Skin of body (tissue), 2 donors: ENCODE measurements around the gene PARS2. TPM values are rescaled to one million over a fixed set of nuclear protein-coding genes. Genes with fewer than 3 reads are reported as not detected.
A peak's percentile ranks its signal among the peaks of the same experiment; 100 is the strongest.

Source experiments
- DNase-seq: peaks from one replicate; lab custom pipeline; 2025; lab: John Stamatoyannopoulos, UW
- total RNA-seq: library from RNA; depleted of rRNA; stranded (reverse); fragments of >200 nt; gene quantifications from one replicate; pipeline ENCODE4 v1.2.3, GENCODE V29; 2014

PARS2 gene
- total RNA-seq, 1 donor from 2014 or later = 2.5 TPM

GRCh38 chr1:54800041-54800898, 35.9 kb upstream of the PARS2 start:
- DNase-seq = no peak

GRCh38 chr1:54798769-54799641, 34.7 kb upstream of the PARS2 start:
- DNase-seq = no peak

- DNase-seq = no peak
These were observed 33.9 kb upstream of the PARS2 start for GRCh38 chr1:54798206-54798605.

- no peak for DNase-seq
These were observed 32.6 kb upstream of the PARS2 start for GRCh38 chr1:54796902-54797301.

GRCh38 chr1:54795841-54796468, 31.6 kb upstream of the PARS2 start:
- no peak for DNase-seq

- no peak for DNase-seq
These were observed 31.0 kb upstream of the PARS2 start for GRCh38 chr1:54795356-54795665.

- DNase-seq = no peak
These were observed 30.4 kb upstream of the PARS2 start for GRCh38 chr1:54794451-54795355.

GRCh38 chr1:54792686-54793282, 28.5 kb upstream of the PARS2 start:
- DNase-seq = peak; percentile 44

- no peak for DNase-seq
These were observed 27.7 kb upstream of the PARS2 start for GRCh38 chr1:54791880-54792522.

- no peak for DNase-seq
These were observed 24.1 kb upstream of the PARS2 start for GRCh38 chr1:54788459-54788858.

- DNase-seq = no peak
These were observed 23.3 kb upstream of the PARS2 start for GRCh38 chr1:54787604-54788003.

GRCh38 chr1:54786778-54787177, 22.5 kb upstream of the PARS2 start:
- DNase-seq = no peak

GRCh38 chr1:54784066-54784465, 19.7 kb upstream of the PARS2 start:
- DNase-seq = no peak

- no peak for DNase-seq
These were observed 18.3 kb upstream of the PARS2 start for GRCh38 chr1:54782588-54782987.

- no peak for DNase-seq
These were observed 17.8 kb upstream of the PARS2 start for GRCh38 chr1:54782156-54782555.

- no peak for DNase-seq
These were observed 16.9 kb upstream of the PARS2 start for GRCh38 chr1:54781023-54781723.

GRCh38 chr1:54777431-54777830, 13.1 kb upstream of the PARS2 start:
- DNase-seq = no peak

- DNase-seq = no peak
These were observed 12.7 kb upstream of the PARS2 start for GRCh38 chr1:54777011-54777410.
